Activated T-helper 2 cell treated with anti-CD3 and anti-CD28 coated beads, Interferon-gamma antibody, Interleukin-2, Interleukin-4, amounts not matched to agents 10 μg/mL and 5 μg/mL and 100 μg/mL, durations not matched to agents 14 hours and 24 hours and 36 hours (primary cell): ENCODE data around the gene ADTRP. TPM values are rescaled to one million over a fixed set of nuclear protein-coding genes. Genes with fewer than 3 reads are reported as not detected.

Source experiments
- DNase-seq: peaks from one replicate; pipeline ENCODE4 v3.0.0; 2021; ENCODE audit warnings: low spot score
- H3K27ac Mint-ChIP-seq: one replicate; pipeline ENCODE4 v1.8.0; 2021; ENCODE audit warnings: mixed read lengths
- H3K27me3 Mint-ChIP-seq: one replicate; pipeline ENCODE4 v1.8.0; 2021; ENCODE audit warnings: low read depth, mixed read lengths
- H3K36me3 Mint-ChIP-seq: one replicate; pipeline ENCODE4 v1.8.0; 2021; ENCODE audit warnings: low read depth, mixed read lengths
- H3K4me1 Mint-ChIP-seq: one replicate; pipeline ENCODE4 v1.8.0; 2021; ENCODE audit warnings: low read depth, mixed read lengths
- H3K4me3 Mint-ChIP-seq: one replicate; pipeline ENCODE4 v1.8.0; 2021; ENCODE audit warnings: low read depth, mild to moderate bottlenecking, moderate library complexity, mixed read lengths
- H3K9me3 Mint-ChIP-seq: one replicate; pipeline ENCODE4 v1.8.0; 2021; ENCODE audit warnings: mixed read lengths
- intact Hi-C: fragments of 100-400 bp; cut with micrococcal nuclease; formaldehyde crosslinking; loops from one replicate; pipeline ENCODE4 v1.15.1; 2023
- total RNA-seq: library from RNA; stranded (reverse); gene quantifications from 2 replicates; pipeline ENCODE4 v1.2.3, GENCODE V29; 2022

The ADTRP gene
- total RNA-seq, 1 donor from 2014 or later = 1.6 TPM

- Mint-ChIP-seq H3K36me3 (no peaks in the 10 kb centered on the region), H3K9me3 (peaks cover 4% of the 10 kb centered on the region), H3K27me3 (peaks cover 2% of the 10 kb centered on the region), H3K4me1 (no peaks in the 10 kb centered on the region), H3K27ac (no peak overlapping the region), H3K4me3 (no peak overlapping the region)
- intact Hi-C loops = no loop called here
- DNase-seq = no peak
These were observed 19.5 kb upstream of the ADTRP start for GRCh38 chr6:11798096-11798495.

DNA sequence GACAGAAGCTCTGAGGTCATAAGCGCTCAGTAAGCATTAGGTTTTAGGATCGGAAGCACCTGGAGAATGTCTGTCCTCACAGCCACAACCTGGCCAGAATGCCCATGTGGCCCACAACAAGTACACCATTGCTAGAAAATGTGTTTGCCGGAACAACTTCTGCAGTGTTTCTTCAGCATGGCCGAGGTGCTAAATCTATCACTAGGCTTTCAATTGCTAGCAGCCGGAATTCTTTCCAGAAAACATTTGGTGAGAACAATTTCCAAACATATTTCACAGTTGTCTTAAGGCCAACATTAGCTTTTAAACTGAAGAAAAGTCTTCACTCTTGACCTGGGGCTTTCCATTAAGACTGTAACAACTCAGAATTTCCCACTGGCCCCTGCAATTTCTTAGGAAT, 18.2 kb upstream of the ADTRP start:
- Mint-ChIP-seq H3K9me3 (peaks cover 9% of the 10 kb centered on the region), H3K4me3 (no peak overlapping the region), H3K4me1 (peaks cover 4% of the 10 kb centered on the region), H3K27me3 (peaks cover 2% of the 10 kb centered on the region), H3K27ac (no peak overlapping the region), H3K36me3 (peaks cover 4% of the 10 kb centered on the region)
- intact Hi-C loops = no loop called here
- DNase-seq = no peak

DNA sequence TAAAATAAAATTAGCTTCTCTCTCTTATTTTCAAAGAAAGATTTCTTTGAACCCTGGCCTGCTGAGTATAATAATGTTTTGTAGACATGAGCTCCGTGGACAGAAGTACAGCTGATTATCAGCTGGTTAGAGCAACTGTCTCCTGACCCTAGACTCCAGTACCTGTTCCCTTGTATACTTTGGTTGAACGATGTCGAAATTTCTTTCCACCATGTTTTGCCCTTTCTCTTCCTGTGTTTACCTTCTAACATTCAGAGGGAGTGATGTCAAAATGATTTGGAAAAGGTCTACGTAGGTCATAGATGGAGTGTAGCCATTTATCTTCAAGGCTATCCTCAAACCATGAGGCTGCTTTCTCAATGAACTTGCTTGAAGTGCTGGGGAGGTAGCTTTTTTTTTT, 16.8 kb upstream of the ADTRP start:
- no peak for DNase-seq
- H3K9me3 Mint-ChIP-seq = peaks cover 9% of the 10 kb centered on the region
- H3K36me3 Mint-ChIP-seq = peaks cover 4% of the 10 kb centered on the region
- peaks cover 2% of the 10 kb centered on the region for H3K27me3 Mint-ChIP-seq
- H3K27ac Mint-ChIP-seq = no peak overlapping the region
- peaks cover 4% of the 10 kb centered on the region for H3K4me1 Mint-ChIP-seq
- no peak overlapping the region for H3K4me3 Mint-ChIP-seq
- intact Hi-C loops = no loop called here

DNA sequence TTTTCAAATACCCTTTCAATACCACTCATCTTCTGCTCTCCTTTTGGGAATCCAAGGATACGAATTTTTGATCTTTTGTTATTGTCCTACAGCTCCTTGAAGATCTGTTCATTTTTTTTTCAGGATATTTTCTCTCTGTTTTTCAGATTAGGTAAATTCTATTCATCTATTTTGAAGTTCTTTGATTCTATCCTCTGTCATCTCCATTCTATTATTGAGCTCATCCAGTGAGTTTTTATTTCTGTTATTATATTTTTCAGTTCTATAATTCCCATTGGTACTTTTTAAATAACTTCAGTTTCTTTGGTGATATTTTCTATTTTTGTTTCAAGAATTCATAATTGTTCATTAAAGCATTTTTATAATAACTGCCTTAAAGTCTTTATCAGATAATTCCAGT, 14.7 kb upstream of the ADTRP start:
- peaks cover 9% of the 10 kb centered on the region for H3K9me3 Mint-ChIP-seq
- H3K27ac Mint-ChIP-seq = no peak overlapping the region
- H3K4me1 Mint-ChIP-seq = peaks cover 4% of the 10 kb centered on the region
- H3K4me3 Mint-ChIP-seq = no peak overlapping the region
- intact Hi-C loops = no loop called here
- H3K36me3 Mint-ChIP-seq = peaks cover 4% of the 10 kb centered on the region
- no peak for DNase-seq
- peaks cover 2% of the 10 kb centered on the region for H3K27me3 Mint-ChIP-seq

- intact Hi-C loops = no loop called here
- Mint-ChIP-seq H3K4me3 (no peak overlapping the region), H3K27me3 (peaks cover under 1% of the 10 kb centered on the region), H3K9me3 (peaks cover 9% of the 10 kb centered on the region), H3K4me1 (peaks cover 4% of the 10 kb centered on the region), H3K27ac (no peak overlapping the region), H3K36me3 (peaks cover 4% of the 10 kb centered on the region)
- no peak for DNase-seq
These were observed 12.9 kb upstream of the ADTRP start for GRCh38 chr6:11791354-11792107.

DNA sequence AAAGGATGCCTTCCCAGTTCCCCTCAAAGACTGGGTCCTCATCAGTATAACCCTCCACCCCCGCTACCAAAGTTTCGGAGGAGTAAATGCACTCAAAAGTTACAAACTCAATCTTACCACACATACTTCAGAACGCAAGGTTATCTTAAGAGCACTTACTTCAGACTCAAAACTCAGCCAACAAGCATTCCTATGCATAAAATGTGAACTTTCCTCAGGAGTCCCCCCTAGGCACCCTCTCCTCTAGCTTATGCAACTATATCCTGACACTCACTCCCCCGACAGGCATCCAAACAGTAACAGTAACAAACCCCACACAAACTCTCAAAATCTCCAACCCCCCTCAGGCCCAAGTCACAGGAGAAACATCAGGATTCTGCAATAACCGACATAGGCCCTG, 11.1 kb upstream of the ADTRP start:
- Mint-ChIP-seq H3K4me3 (no peak overlapping the region), H3K27ac (no peak overlapping the region), H3K4me1 (peaks cover 10% of the 10 kb centered on the region), H3K9me3 (peaks cover 9% of the 10 kb centered on the region), H3K27me3 (no peaks in the 10 kb centered on the region), H3K36me3 (peaks cover 4% of the 10 kb centered on the region)
- intact Hi-C loops = loop anchor here (10.0 kb wide), 1 partner anchor 215 kb away; no protein-coding TSS in a partner anchor
- no peak for DNase-seq

GRCh38 chr6:11788043-11788442, 9.4 kb upstream of the ADTRP start:
- peaks cover 10% of the 10 kb centered on the region for H3K4me1 Mint-ChIP-seq
- H3K27me3 Mint-ChIP-seq = no peaks in the 10 kb centered on the region
- intact Hi-C loops = loop anchor here (10.0 kb wide), 1 partner anchor 217 kb away; no protein-coding TSS in a partner anchor
- H3K36me3 Mint-ChIP-seq = peaks cover 4% of the 10 kb centered on the region
- H3K27ac Mint-ChIP-seq = no peak overlapping the region
- H3K9me3 Mint-ChIP-seq = peaks cover 12% of the 10 kb centered on the region
- DNase-seq = no peak
- H3K4me3 Mint-ChIP-seq = no peak overlapping the region

DNA sequence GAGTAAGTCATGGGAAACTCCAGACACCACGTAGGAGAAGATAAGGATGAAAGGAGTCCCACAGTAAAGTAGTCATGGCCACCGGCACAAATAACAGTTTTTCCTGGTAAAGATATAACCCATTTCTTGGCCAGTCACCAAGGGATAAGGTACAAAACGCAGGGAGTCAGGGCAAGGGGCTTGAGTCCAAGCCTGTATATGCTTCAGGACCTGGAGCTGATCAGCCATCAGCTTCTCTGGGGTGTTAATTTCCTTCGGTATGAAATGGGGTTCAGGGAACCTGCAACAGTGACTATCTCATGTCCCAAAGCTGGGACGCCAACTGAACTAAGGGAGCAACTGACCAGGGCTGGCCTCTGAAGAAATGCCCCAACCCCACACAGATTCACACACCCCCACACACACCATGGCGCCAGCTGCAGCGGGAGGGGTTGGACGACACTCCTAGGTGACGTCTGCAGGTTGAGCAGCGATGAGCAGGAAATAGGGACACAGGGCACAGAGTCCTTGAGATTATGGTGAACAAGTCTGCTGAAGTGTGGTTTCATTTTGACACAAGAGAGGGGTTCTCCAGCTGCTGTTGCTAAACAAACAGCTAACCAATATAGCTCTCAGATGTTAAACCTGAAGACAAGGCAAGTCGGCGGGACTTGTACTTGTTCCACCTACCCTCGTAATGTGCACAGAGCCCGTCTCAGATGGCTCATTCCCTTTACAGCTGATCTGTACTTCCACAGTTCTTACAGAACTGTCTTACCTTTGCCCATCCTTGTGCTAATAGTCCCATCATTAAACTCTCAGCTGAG, 7.4 kb upstream of the ADTRP start:
- Mint-ChIP-seq H3K27me3 (no peaks in the 10 kb centered on the region), H3K36me3 (no peaks in the 10 kb centered on the region), H3K4me3 (peak overlapping the region; percentile 40), H3K4me1 (peaks cover 6% of the 10 kb centered on the region), H3K27ac (no peak overlapping the region), H3K9me3 (peaks cover 9% of the 10 kb centered on the region)
- intact Hi-C loops = loop anchor here (1.0 to 10.0 kb wide), 3 partner anchors 57 to 219 kb away; no protein-coding TSS in a partner anchor
- DNase-seq = peak; percentile 20

DNA sequence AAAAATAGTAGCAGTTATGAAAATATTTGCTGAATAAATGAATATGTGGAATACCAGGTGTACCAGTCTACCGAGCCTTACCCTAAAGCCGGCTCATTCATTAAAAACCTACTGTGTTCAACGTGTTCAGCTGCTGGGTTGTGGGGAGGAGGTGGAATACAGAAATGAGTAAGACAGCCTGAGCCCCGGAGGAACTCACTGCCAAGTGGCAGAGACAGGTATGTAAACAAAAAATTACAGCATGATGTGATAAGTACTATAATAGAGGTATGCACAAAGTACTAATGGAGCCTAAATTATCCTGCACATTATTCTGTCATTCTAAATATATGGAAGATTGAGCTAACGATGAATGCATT, 6.8 kb upstream of the ADTRP start:
- Mint-ChIP-seq H3K4me1 (peaks cover 6% of the 10 kb centered on the region), H3K27ac (no peak overlapping the region)

DNA sequence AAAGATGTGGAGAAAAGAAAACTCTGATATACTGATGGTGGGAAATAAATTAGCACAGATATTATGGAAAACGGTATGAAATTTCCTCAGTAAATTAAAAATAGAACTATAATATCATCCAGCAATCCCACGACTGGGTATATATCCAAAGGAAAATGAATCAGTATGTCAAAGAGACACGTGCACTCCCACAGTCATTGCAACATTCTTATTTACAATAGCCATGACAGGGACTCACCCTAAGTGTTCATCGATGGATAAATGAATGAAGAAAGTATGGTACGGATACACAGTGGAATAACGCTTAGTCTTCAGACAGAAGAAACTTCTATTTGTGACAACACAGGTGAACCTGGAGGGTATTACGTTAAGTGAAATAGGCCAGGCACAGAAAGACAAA, 5.7 kb upstream of the ADTRP start:
- intact Hi-C loops = loop anchor here (10.0 kb wide), 1 partner anchor 220 kb away; no protein-coding TSS in a partner anchor
- peaks cover 6% of the 10 kb centered on the region for H3K4me1 Mint-ChIP-seq
- no peak overlapping the region for H3K27ac Mint-ChIP-seq
- no peaks in the 10 kb centered on the region for H3K27me3 Mint-ChIP-seq
- H3K9me3 Mint-ChIP-seq = peaks cover 9% of the 10 kb centered on the region
- no peak for DNase-seq
- H3K36me3 Mint-ChIP-seq = no peaks in the 10 kb centered on the region
- no peak overlapping the region for H3K4me3 Mint-ChIP-seq

More for the DNA sequence above, 6.8 kb upstream of the ADTRP start:
- DNase-seq = no peak
- Mint-ChIP-seq H3K36me3 (no peaks in the 10 kb centered on the region), H3K9me3 (peaks cover 9% of the 10 kb centered on the region), H3K27me3 (no peaks in the 10 kb centered on the region), H3K4me3 (peak overlapping the region; percentile 40)
- intact Hi-C loops = loop anchor here (10.0 kb wide), 1 partner anchor 219 kb away; no protein-coding TSS in a partner anchor

GRCh38 chr6:11783524-11784064, 5.0 kb upstream of the ADTRP start:
- Mint-ChIP-seq H3K27me3 (no peaks in the 10 kb centered on the region), H3K9me3 (peaks cover 9% of the 10 kb centered on the region), H3K4me3 (no peak overlapping the region), H3K4me1 (peaks cover 6% of the 10 kb centered on the region), H3K36me3 (no peaks in the 10 kb centered on the region), H3K27ac (no peak overlapping the region)
- no peak for DNase-seq
- intact Hi-C loops = loop anchor here (10.0 kb wide), 1 partner anchor 221 kb away; no protein-coding TSS in a partner anchor

DNA sequence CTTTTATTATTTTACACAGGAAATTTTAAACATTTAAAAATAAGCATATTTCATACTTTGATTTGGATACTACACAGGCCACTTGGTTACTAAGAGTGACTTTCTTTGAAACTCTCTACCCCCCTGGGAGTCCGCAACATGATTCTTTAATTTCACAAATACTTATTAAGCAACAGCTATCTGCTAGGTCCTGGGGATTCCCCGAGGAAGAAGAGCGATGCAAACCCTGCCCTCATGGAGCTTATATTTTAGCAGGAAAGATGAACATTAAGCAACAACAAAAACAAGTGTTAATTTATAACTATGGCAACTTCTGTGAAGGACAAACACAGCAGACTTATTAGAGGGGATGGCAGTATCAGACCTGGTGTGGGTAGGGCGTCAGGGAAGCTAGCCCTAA, 3.9 kb upstream of the ADTRP start:
- Mint-ChIP-seq H3K27me3 (peaks cover 4% of the 10 kb centered on the region), H3K4me3 (no peak overlapping the region), H3K27ac (no peak overlapping the region), H3K36me3 (no peaks in the 10 kb centered on the region), H3K4me1 (peaks cover 6% of the 10 kb centered on the region), H3K9me3 (peaks cover 9% of the 10 kb centered on the region)
- intact Hi-C loops = loop anchor here (10.0 kb wide), 1 partner anchor 222 kb away; no protein-coding TSS in a partner anchor
- DNase-seq = no peak

DNA sequence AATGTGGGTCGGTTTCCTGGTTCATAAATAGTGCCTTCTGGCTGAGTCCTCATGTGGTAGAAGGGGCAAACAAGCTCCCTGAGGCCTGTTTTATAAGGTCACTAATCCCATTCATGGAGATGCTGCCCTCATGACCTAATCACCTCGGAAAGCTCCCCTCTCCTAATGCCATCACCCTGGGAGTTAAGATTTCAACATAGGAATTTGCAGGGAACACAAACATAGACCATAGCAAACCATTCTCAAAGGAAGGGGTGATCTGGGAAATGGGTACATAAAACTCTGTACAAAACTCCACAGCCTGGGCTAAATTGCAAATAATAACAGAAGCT, 1.5 kb upstream of the ADTRP start:
- H3K27me3 Mint-ChIP-seq = peaks cover 4% of the 10 kb centered on the region
- H3K4me1 Mint-ChIP-seq = no peaks in the 10 kb centered on the region
- H3K27ac Mint-ChIP-seq = no peak overlapping the region
- intact Hi-C loops = loop anchor here (10.0 kb wide), 1 partner anchor 225 kb away; no protein-coding TSS in a partner anchor
- no peaks in the 10 kb centered on the region for H3K36me3 Mint-ChIP-seq
- peaks cover 9% of the 10 kb centered on the region for H3K9me3 Mint-ChIP-seq
- no peak for DNase-seq
- H3K4me3 Mint-ChIP-seq = no peak overlapping the region
